GM18861 (cell line): Measurements from ENCODE around the gene CCDC91.
A peak's percentile ranks its signal among the peaks of the same experiment; 100 is the strongest.
"Not testable (repeated sequence)": the region's sequence is repeated elsewhere in the genome, so short reads cannot be mapped to it uniquely, and the experiment has no call there.

Experiments used
- ATAC-seq: cut with Tn5 transposase; IDR thresholded peaks from one replicate; pipeline ENCODE4 v1.9.1; 2021; ENCODE audit not compliant: unreplicated experiment

Gene CCDC91

GRCh38 chr12:28231248-28231647, 41.0 kb downstream of the CCDC91 start:
- no peak for ATAC-seq

GRCh38 chr12:28232211-28232928, 42.1 kb downstream of the CCDC91 start:
- no peak for ATAC-seq

GRCh38 chr12:28234444-28234843, 44.2 kb downstream of the CCDC91 start:
- ATAC-seq, result no peak

- no peak for ATAC-seq
Observed at GRCh38 chr12:28235015-28235414, 44.8 kb downstream of the CCDC91 start.

GRCh38 chr12:28235985-28236384, 45.7 kb downstream of the CCDC91 start:
- ATAC-seq, result no peak

- ATAC-seq, result no peak
Observed at GRCh38 chr12:28237423-28237822, 47.2 kb downstream of the CCDC91 start.

GRCh38 chr12:28239918-28240317, 49.7 kb downstream of the CCDC91 start:
- ATAC-seq, result no peak

- ATAC-seq, result no peak
Observed at GRCh38 chr12:28240853-28241252, 50.6 kb downstream of the CCDC91 start.

GRCh38 chr12:28242129-28242495, 51.9 kb downstream of the CCDC91 start:
- ATAC-seq, result no peak

- no peak for ATAC-seq
Observed at GRCh38 chr12:28242496-28243309, 52.4 kb downstream of the CCDC91 start.

- no peak for ATAC-seq
Observed at GRCh38 chr12:28243310-28243633, 53.0 kb downstream of the CCDC91 start.

GRCh38 chr12:28247806-28248205, 57.5 kb downstream of the CCDC91 start:
- ATAC-seq, result no peak

GRCh38 chr12:28248555-28249145, 58.4 kb downstream of the CCDC91 start:
- ATAC-seq, result no peak

GRCh38 chr12:28253161-28253641, 62.9 kb downstream of the CCDC91 start:
- peak; percentile 95 for ATAC-seq

- no peak for ATAC-seq
Observed at GRCh38 chr12:28257411-28257810, 67.2 kb downstream of the CCDC91 start.

- ATAC-seq, result no peak
Observed at GRCh38 chr12:28258998-28259397, 68.7 kb downstream of the CCDC91 start.

GRCh38 chr12:28265435-28266042, 75.3 kb downstream of the CCDC91 start:
- ATAC-seq, result no peak

- ATAC-seq, result not testable (repeated sequence)
Observed at GRCh38 chr12:28267920-28268607, 77.8 kb downstream of the CCDC91 start.

GRCh38 chr12:28268608-28269229, 78.5 kb downstream of the CCDC91 start:
- no peak for ATAC-seq

GRCh38 chr12:28269851-28270250, 79.6 kb downstream of the CCDC91 start:
- ATAC-seq, result no peak

- ATAC-seq, result no peak
Observed at GRCh38 chr12:28278499-28278898, 88.2 kb downstream of the CCDC91 start.
